Activated CD4-positive, alpha-beta T cell treated with anti-CD3 and anti-CD28 coated beads, Interleukin-2, amount 10 ng/mL, durations not matched to agents 24 days and 14 days (primary cell): ENCODE measurements around the gene ARHGAP25. TPM values are rescaled to one million over a fixed set of nuclear protein-coding genes. Genes with fewer than 3 reads are reported as not detected.

Experiments
- total RNA-seq: library from RNA; stranded (reverse); gene quantifications from 2 replicates; pipeline ENCODE4 v1.2.3, GENCODE V29; 2022

The ARHGAP25 gene
- total RNA-seq, 1 donor from 2014 or later: 37.8 TPM

Other genes starting within 250 kb of the ARHGAP25 start
- not detected in 2 replicates for gene PROKR1, start 91.2 kb upstream of the ARHGAP25 start, total RNA-seq
- gene BMP10, start 136.6 kb downstream of the ARHGAP25 start, total RNA-seq: not detected in 2 replicates
- gene GKN2, start 218.1 kb downstream of the ARHGAP25 start, total RNA-seq: not detected in 2 replicates
- not detected in 2 replicates for gene GKN1, start 239.8 kb downstream of the ARHGAP25 start, total RNA-seq